GM21529 (cell line): Measurements from ENCODE around the gene CAPZB.

Source experiments
- ATAC-seq: cut with Tn5 transposase; IDR thresholded peaks from one replicate; pipeline ENCODE4 v1.9.1; 2021; ENCODE audit not compliant: unreplicated experiment

CAPZB gene

GRCh38 chr1:19449454-19450228, 35.7 kb downstream of the CAPZB start:
- ATAC-seq = no peak

DNA sequence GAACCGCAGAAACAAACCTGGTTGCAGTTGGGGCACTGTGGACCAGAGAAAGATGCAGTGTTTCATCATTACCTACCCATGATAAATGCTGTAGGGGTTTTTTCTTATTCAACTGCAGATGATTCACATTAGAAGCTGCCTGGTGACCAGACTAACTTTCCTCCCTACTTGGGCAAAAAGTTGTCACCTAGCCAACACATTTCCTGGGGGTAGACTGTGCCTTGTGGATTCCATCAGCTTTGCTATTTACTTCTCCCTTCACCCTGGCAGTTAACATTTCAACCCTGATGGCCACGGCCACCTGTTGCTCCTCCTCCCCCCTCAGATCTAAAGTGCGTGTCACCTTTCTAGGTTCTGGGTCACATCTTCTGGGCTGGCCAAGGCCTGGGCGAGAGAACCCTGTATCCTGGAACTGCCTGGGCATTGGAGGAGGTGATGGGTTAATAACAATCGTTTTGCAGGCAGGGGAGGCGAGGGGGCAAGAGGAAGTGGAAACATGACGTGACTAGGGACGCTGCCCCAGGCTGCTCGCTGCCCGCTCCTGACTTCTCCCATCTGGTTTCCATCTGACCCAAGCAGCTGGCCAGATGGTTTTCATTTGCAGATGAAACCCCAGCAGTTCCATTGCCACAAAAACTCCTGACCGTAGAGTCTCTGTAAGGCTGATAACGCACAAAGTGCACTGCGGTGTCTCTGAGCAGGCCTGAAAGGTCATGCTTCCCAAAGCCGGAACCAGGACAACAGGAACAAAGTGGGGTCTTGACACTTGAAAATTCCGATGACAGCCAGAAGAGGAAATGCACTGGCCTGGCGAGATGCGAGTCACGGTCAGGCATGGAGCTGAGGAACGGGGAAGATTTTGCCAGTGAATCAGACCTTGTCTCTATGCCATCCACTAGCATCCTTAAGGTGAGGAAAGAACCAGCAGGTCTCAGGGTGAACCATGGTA, 36.6 kb downstream of the CAPZB start:
- ATAC-seq = no peak

DNA sequence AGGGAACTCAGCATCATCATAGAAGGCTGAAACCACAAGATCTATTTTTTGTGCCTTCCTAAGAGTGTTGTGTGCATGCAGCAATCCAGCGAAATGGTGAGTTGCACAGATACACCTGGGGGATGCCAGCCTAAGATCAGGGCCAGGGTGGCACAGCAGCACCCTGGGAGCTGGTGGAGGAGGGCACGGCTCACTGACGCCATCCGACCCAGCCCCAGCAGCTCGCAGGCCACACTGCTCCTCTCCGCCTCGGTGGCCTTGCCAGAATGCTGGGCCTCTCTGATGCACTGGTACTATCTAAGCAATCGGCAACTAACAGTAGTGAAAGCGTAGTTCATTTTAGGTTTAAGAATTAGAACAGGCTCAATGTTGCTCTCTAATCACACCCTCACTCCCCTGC, 37.8 kb downstream of the CAPZB start:
- ATAC-seq = no peak

- no peak for ATAC-seq
These were observed 39.7 kb downstream of the CAPZB start for GRCh38 chr1:19445417-19446342.

DNA sequence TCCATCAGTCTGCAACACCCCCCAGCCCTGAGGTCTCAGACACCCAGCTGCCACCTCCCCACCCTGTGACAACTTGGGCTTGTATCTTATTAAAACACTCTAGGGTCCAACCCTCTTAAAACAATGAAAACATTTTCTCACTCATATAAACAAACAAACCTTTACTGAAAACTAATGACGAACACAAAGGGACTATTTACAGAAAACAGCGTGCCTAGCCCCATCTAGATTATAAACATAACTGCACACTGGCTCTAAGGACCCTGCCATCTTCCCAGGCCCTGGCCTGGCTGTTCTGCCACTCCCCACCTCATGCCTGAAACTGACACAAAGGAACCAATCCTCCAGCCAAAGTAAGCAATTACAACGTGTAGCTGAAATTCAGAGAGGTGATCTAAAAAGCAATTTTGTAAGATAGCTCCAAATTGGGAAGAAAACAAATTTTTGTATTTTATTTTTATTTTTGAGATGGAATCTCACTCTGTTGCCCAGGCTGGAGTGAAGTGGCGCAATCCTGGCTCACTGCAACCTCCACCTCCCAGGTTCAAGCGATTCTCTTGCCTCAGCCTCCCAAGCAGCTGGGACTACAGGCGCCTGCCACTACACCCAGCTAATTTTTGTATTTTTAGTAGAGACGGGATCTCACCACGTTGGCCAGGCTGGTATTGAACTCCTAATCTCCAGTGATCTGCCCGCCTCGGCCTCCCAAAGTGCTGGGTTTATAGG, 40.9 kb downstream of the CAPZB start:
- ATAC-seq = no peak

DNA sequence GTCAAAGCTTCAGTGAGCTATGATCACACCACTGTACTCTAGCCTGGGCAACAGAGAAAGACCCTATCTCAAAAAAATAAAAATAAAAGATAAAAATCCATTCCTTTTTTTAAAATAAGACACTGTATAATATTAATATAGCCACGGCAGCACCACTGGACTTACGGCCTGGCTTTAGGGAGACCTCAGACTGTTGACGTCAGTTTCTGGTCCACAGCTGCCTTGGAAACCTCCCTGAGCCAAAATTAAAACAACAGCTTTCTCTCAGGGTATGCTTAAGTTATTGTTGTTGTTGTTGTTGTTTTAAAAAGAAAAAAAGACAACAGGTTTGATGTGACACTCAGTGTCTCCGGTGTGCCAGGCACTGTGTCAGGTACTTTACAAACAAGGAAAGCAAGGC, 42.0 kb downstream of the CAPZB start:
- no peak for ATAC-seq

- ATAC-seq = no peak
These were observed 42.9 kb downstream of the CAPZB start for GRCh38 chr1:19442154-19443096.

DNA sequence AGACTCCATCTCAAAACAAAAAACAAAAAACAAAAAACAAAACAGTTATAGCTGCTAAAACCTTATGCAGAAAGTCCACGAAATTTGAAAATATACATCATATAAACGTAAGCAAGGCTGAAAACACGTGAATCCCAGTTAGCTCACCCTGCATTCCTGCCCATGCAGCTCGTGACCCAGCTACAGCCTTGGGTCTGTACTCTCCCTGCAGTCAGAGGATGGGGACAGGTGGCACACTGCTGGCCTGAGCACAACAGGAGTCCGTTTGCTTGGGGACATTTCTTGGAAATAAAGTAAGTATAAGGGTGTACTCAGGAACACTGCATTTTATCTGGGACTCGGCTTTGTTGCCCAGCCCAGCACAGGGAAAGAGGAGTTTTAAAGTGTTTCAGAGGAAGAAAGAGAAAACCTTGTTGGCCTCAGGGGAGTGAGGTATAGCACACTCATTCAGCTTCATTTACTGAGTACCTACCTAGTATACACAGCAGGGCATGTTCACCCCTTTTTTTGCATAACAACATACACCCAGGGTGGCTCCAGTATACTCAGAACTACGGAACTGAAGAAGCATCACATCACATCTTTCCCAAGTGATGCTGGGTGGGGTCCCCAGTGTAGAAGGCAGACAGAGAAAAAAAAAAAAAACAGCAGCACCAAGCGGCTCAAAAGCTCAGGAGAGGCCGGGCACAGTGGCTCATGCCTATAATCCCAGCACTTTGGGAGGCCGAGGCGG, 44.1 kb downstream of the CAPZB start:
- ATAC-seq = no peak

DNA sequence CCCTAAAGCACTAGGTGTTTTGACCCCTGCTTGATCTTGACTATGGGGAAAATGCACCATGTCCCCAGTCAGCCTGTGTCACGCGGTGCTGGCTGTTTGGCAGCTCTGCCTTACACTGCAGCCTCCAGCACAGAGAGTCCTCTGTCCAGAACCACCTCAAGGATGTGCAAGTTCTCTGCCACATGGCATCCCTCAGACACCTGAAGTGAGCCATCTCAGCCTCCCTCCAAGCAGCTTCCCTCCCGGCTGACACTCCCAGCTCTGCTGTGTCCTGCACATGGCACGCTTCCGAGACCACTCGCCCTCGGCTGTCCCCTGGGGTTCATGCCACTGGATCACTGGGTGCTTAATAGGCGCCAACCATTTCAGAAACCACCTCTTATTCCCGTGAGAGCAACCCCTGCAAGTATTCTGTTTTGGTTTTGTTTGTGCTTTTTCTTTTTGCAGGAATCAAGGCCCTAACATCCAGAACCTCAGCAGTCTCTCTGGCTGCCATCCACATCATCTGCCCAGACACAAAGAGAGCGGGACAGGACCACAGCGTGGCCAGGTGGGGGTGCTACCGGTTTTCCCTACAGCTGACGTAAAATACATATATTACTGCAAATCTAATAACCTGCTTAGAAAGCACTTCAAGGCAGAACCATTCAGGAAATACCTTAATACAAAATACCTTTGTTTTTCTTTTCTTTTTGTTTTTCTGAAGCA, 45.7 kb downstream of the CAPZB start:
- ATAC-seq = no peak

GRCh38 chr1:19438516-19439195, 46.7 kb downstream of the CAPZB start:
- no peak for ATAC-seq

DNA sequence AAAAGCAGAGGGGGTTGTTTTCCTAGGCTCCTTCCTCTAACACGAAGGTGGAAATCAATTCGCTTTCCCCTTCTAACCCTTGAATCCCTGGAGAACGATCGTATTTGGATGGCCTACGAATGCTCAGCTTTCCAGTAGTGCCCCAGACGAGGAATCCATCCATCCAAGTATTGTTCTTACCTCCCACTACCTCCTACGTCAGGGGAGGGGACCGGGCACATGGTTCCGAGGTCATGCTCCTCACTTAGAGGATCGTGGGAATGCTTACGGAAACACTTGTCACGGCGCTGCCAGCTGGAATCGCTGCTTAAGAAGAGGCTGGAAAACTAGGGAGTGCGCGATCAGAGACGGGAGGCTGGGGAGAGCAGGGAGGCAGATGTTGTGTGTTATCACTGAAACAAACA, 47.4 kb downstream of the CAPZB start:
- no peak for ATAC-seq

DNA sequence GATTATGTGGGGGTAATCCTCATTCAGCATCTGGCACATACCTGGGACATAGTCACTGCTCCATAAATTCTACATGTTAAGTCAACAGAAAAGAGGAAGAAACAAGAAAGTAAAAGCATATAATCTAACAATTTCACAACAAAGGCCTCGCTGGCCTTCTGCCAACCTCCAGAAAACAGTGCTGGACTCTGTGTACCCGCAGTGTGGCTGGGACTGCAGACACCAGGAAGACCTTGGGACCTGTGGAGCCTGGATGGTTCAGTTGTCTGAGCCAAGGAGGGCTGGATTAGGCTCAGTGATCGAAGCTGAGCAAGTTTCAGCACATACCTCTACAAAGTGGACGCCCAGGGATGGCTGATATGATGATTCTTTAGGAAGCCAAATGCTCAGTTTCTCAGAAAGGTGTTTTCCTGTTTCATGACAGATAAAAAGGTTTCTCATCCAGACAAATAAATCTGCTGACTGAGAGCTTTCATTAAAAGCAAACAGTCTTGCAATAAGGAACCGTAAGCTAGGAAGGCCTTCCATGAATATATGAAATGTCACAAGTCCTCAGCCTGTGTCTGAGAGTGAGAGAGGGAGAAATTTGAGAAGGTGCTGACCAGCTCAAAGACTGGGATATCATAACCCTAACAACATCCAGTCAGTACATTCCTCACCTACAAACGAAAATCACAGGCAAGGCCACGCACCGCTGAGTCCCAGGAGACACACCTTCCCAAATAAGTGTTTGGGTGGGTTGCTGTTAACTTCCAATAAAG, 48.4 kb downstream of the CAPZB start:
- ATAC-seq = no peak

GRCh38 chr1:19435851-19436455, 49.4 kb downstream of the CAPZB start:
- ATAC-seq = no peak

GRCh38 chr1:19435181-19435580, 50.2 kb downstream of the CAPZB start:
- no peak for ATAC-seq

GRCh38 chr1:19433719-19433998, 51.7 kb downstream of the CAPZB start:
- ATAC-seq = no peak

DNA sequence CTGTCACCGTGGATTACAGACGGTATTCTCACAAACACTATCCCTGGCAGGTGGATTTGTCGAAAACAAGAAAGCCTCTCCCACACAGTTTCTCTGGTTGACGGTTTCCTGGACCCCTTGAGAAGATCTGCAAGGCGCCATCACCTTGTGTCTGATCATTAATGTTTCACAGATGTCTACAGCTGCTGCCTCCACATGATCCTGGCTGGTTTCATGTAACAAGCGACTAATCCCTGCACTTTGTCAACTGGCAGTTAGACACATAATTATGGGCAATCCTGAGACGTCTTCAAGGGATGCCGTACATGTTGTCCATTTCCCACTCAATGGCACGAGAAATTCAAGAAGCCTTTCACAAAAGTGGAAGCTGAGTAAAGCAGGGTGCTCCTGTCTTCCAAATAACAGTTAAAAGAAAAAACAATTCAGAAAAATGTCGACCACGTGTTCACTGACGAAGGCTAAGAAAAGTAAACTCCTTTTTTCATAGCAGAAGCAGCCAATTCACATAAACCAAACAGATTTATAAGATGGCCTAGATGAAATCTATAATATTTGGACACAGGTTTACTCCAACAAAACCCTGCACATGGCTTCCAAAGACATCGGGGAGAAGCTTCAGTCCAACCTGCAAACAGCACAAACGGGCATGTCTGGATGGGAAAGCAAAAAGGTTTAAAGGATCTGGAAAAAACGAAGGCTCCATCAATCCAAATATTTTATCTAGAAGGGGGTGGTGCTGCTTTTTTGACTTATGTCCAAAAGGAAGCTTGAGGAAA, 52.2 kb downstream of the CAPZB start:
- no peak for ATAC-seq
